ENCODE results near the gene KCNB1. TPM values are rescaled to one million over a fixed set of nuclear protein-coding genes. Genes with fewer than 3 reads are reported as not detected.
A peak's percentile ranks its signal among the peaks of the same experiment; 100 is the strongest.

The KCNB1 gene
- total and polyA plus RNA-seq, 12 donors = 0.64 to 4.2 (median 1.1) TPM

DNA sequence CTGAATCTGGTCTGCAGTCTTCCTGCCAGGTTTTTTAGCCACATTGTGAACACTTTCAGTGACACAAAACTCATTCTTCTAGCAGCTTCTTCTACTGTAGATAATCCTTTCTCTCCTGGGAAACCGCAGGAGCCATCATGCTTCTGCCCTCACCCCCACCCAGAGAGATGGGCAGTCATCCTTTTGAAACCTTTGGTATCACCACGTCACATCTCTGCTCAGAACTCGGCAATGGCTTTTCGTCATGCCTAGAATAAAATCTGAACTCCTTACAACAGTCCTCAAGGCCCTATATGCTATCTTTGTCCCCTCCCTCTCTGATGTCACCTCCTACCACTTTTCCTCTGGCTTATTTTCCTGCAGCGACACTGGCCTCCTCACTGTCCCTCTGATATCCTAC, 158.2 kb downstream of the KCNB1 start:
- intact Hi-C loops (cut with DNase I) = loop anchor here in 2 of 10 donors (5.0 kb wide), 1 partner anchor 77 kb away; no protein-coding TSS in a partner anchor
- TF ChIP-seq, protein P1, sequence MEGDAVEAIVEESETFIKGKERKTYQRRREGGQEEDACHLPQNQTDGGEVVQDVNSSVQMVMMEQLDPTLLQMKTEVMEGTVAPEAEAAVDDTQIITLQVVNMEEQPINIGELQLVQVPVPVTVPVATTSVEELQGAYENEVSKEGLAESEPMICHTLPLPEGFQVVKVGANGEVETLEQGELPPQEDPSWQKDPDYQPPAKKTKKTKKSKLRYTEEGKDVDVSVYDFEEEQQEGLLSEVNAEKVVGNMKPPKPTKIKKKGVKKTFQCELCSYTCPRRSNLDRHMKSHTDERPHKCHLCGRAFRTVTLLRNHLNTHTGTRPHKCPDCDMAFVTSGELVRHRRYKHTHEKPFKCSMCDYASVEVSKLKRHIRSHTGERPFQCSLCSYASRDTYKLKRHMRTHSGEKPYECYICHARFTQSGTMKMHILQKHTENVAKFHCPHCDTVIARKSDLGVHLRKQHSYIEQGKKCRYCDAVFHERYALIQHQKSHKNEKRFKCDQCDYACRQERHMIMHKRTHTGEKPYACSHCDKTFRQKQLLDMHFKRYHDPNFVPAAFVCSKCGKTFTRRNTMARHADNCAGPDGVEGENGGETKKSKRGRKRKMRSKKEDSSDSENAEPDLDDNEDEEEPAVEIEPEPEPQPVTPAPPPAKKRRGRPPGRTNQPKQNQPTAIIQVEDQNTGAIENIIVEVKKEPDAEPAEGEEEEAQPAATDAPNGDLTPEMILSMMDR (IDR thresholded peaks at IDR 0.05) = no peak
- no peak for ATAC-seq
- H3K4me3 ChIP-seq = no peak overlapping the region
- peaks cover 0 to 67% (median 41%) of the 10 kb centered on the region in 7 donors for H3K27me3 ChIP-seq
- no peaks in the 10 kb centered on the region for H3K9me3 ChIP-seq
- H3K36me3 ChIP-seq = no peaks in the 10 kb centered on the region
- 78 to 81% methylated on average over 5 of the region's 5 CpGs for WGBS, 2 donors
- peaks cover 0 to 14% (median 2%) of the 10 kb centered on the region in 9 donors for H3K4me1 ChIP-seq
- peak overlapping the region in 1 of 10 donors; percentile 61 for H3K27ac ChIP-seq
- no peak for DNase-seq

DNA sequence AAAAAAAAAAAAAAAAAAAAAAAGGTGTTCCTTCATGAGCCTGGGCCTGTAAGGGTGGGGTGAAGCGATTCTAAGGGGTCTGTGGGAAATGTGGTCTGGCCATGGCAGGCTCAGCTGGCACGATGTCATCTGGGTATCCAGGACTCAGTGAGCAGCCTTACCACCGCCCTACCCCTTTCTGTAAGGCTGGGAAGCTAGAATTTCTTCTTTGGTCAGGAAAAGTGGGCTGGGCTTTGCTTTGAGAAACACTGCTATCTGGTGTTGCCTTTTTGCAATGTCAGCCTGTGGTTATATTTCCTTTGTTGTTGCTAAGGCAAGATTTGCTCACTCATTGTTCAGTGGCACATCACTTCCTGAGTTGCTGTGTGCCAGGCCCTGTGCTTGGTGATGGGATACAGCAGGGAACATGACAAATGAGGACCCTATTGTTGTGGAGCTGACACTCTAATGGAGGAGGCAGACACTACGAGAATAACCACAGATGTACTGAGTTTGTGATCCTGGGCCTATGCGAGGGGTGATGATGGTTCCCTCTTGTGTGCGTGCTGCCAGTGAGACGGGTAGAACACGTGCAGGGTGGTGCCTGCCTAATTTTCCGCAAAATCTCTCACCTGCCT, 158.7 kb downstream of the KCNB1 start:
- DNase-seq (no peak), ATAC-seq (peak; percentile 12 to 71 (median 52))
- Histone ChIP-seq H3K36me3 (no peaks in the 10 kb centered on the region), H3K4me3 (no peak overlapping the region), H3K27me3 (peaks cover 0 to 67% (median 41%) of the 10 kb centered on the region in 7 donors), H3K9me3 (no peaks in the 10 kb centered on the region), H3K4me1 (peaks cover 3 to 20% (median 8%) of the 10 kb centered on the region in 9 donors), H3K27ac (peak overlapping the region in 1 of 10 donors; percentile 61)
- WGBS, 2 donors = 65% methylated on average over 9 of the region's 9 CpGs
- intact Hi-C loops (cut with DNase I) = loop anchor here in 2 of 10 donors (5.0 kb wide), 1 partner anchor 76 kb away; no protein-coding TSS in a partner anchor
- TF ChIP-seq, protein P1 (IDR thresholded peaks at IDR 0.05) = peak in 5 of 9 donors; percentile 21 to 44 (median 33)

DNA sequence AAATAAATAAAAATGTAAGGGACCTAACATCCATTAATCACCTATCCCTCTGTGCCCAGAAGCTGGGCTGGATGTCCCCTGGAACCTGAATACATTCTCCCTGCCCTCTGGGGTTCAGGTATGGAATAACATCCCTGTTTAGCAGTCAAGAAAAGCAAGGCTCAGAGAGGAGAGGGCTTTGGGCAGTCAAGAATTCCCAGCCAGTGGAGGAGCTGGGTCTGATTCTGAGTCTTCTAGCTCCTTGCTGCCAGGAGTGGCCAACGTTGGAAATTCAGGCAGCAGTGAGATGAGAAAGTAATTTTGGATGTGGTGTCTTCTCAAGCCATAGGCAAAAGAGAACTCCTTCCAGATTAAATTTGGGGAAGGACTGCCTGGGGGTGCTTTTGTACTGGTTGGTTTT, 162.0 kb downstream of the KCNB1 start:
- ATAC-seq (no peak), DNase-seq (no peak)
- no peak overlapping the region for H3K27ac ChIP-seq
- intact Hi-C loops (cut with DNase I) = loop anchor here in 2 of 10 donors (5.0 kb wide), 1 partner anchor 73 kb away; no protein-coding TSS in a partner anchor
- H3K36me3 ChIP-seq = no peaks in the 10 kb centered on the region
- no peak overlapping the region for H3K4me3 ChIP-seq
- TF ChIP-seq, protein P1 (IDR thresholded peaks at IDR 0.05) = peak in 5 of 9 donors; percentile 7 to 30 (median 19)
- H3K4me1 ChIP-seq = peaks cover 10 to 27% (median 14%) of the 10 kb centered on the region in 9 donors
- H3K9me3 ChIP-seq = peaks cover 0 to 4% (median 0%) of the 10 kb centered on the region in 11 donors
- WGBS, 2 donors = 0% methylated on average over 1 of the region's 1 CpG
- H3K27me3 ChIP-seq = peaks cover 0 to 77% (median 57%) of the 10 kb centered on the region in 7 donors

DNA sequence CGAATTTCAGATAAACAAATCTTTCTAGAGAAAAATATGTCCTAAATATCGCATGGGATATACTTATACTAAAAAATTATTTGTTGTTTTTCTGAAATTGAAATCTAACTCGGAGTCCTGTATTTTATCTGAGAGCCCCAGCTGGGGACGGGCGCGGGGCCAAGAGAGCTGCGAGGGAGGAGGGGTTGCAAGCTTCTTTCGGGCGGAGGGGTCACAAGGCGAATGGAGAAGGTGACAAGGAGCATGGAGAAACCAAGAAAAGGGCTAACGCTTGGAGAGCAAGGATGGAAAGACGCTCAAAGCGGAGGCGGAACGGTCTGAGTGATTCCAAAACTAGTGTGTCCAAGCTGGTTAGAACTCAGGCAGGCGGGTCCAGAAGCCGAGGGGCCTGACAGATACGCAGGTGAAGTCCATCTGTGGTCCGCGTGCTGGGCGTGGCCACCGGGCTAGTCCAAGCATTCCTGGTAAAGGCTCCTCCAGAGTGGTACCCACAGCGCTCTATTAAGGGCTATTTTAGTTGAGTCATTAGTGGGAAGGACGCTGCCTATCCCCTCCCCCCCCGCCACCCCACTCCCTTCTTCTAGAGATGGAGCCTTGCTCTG, 163.2 kb downstream of the KCNB1 start:
- peaks cover 0 to 4% (median 0%) of the 10 kb centered on the region in 11 donors for H3K9me3 ChIP-seq
- H3K4me1 ChIP-seq = peaks cover 10 to 26% (median 14%) of the 10 kb centered on the region in 9 donors
- ATAC-seq (peak in 1 of 8 donors; percentile 48), DNase-seq (peak in 1 of 2 donors; percentile 13)
- H3K27ac ChIP-seq = no peak overlapping the region
- WGBS, 2 donors = 12 to 18% methylated on average over 25 of the region's 25 CpGs
- no peaks in the 10 kb centered on the region for H3K36me3 ChIP-seq
- TF ChIP-seq, protein P1 (IDR thresholded peaks at IDR 0.05) = no peak
- H3K27me3 ChIP-seq = peaks cover 0 to 80% (median 57%) of the 10 kb centered on the region in 7 donors
- H3K4me3 ChIP-seq = peak overlapping the region in 9 of 10 donors; percentile 15 to 50 (median 41)
- intact Hi-C loops (cut with DNase I) = no loop called here
